Mesothelial cell of epicardium (in vitro differentiated cells): ENCODE results near the gene OPRL1. TPM values are rescaled to one million over a fixed set of nuclear protein-coding genes. Genes with fewer than 3 reads are reported as not detected.
A peak's percentile ranks its signal among the peaks of the same experiment; 100 is the strongest.
"Not testable (repeated sequence)": the region's sequence is repeated elsewhere in the genome, so short reads cannot be mapped to it uniquely, and the experiment has no call there.

Experiments used
- DNase-seq, 2 experiments: peaks; one replicate each; pipeline ENCODE4 v3.0.0; 2021; ENCODE audit warnings: low spot score in 2 of 2; ENCODE audit not compliant: unreplicated experiment in 2 of 2
- H3K27ac Mint-ChIP-seq: 2 replicates; pipeline ENCODE4 v1.8.0; 2021; ENCODE audit warnings: mixed read lengths
- H3K27me3 Mint-ChIP-seq: 2 replicates; pipeline ENCODE4 v1.8.0; 2021; ENCODE audit warnings: low read depth, mixed read lengths
- H3K36me3 Mint-ChIP-seq: 2 replicates; pipeline ENCODE4 v1.8.0; 2021; ENCODE audit warnings: mixed read lengths
- H3K4me1 Mint-ChIP-seq: 2 replicates; pipeline ENCODE4 v1.8.0; 2021; ENCODE audit warnings: mixed read lengths
- H3K4me3 Mint-ChIP-seq: 2 replicates; pipeline ENCODE4 v1.8.0; 2021; ENCODE audit warnings: mild to moderate bottlenecking, moderate library complexity, mixed read lengths
- H3K9me3 Mint-ChIP-seq: 2 replicates; pipeline ENCODE4 v1.8.0; 2021; ENCODE audit warnings: mixed read lengths
- CTCF ChIP-seq: fragments of 200-600 bp; sonication (generic); IDR thresholded peaks from one replicate; pipeline ENCODE4 v1.5.0; 2021; ENCODE audit warnings: antibody characterized with exemption; ENCODE audit not compliant: unreplicated experiment
- total RNA-seq: library from RNA; stranded (reverse); gene quantifications from 3 replicates; pipeline ENCODE4 v1.2.1, GENCODE V29; 2021

Gene OPRL1
- total RNA-seq, 1 donor from 2014 or later, result 2.5 TPM

GRCh38 chr20:64115171-64115911 lies 35.5 kb downstream of the OPRL1 start:
- Mint-ChIP-seq H3K4me3 (no peak overlapping the region), H3K27ac (no peak overlapping the region)
- peak in 1 of 2 experiments; percentile 27 for DNase-seq

GRCh38 chr20:64116016-64116415 lies 36.1 kb downstream of the OPRL1 start:
- Mint-ChIP-seq H3K27ac (no peak overlapping the region), H3K27me3 (peaks cover 7% of the 10 kb centered on the region), H3K4me1 (peaks cover 5% of the 10 kb centered on the region), H3K36me3 (no peaks in the 10 kb centered on the region), H3K4me3 (no peak overlapping the region), H3K9me3 (no peaks in the 10 kb centered on the region)
- no peak for TF ChIP-seq CTCF
- DNase-seq, result peak in 1 of 2 experiments; percentile 34

More at GRCh38 chr20:64115171-64115911, 35.5 kb downstream of the OPRL1 start:
- no peaks in the 10 kb centered on the region for H3K9me3 Mint-ChIP-seq
- no peaks in the 10 kb centered on the region for H3K36me3 Mint-ChIP-seq
- no peak for TF ChIP-seq CTCF
- peaks cover 5% of the 10 kb centered on the region for H3K4me1 Mint-ChIP-seq
- peaks cover 2% of the 10 kb centered on the region for H3K27me3 Mint-ChIP-seq

GRCh38 chr20:64116541-64117431 lies 36.9 kb downstream of the OPRL1 start:
- no peak overlapping the region for H3K27ac Mint-ChIP-seq
- H3K4me3 Mint-ChIP-seq, result no peak overlapping the region
- H3K9me3 Mint-ChIP-seq, result no peaks in the 10 kb centered on the region
- H3K4me1 Mint-ChIP-seq, result peaks cover 5% of the 10 kb centered on the region
- no peaks in the 10 kb centered on the region for H3K36me3 Mint-ChIP-seq
- peak in 1 of 2 experiments; percentile 4 for DNase-seq
- no peak for TF ChIP-seq CTCF
- peaks cover 14% of the 10 kb centered on the region for H3K27me3 Mint-ChIP-seq

GRCh38 chr20:64117432-64117777 lies 37.5 kb downstream of the OPRL1 start:
- not testable (repeated sequence) for H3K9me3 Mint-ChIP-seq, DNase-seq, H3K4me3 Mint-ChIP-seq, H3K4me1 Mint-ChIP-seq, H3K27ac Mint-ChIP-seq, H3K36me3 Mint-ChIP-seq
- peaks cover 21% of the 10 kb centered on the region for H3K27me3 Mint-ChIP-seq

GRCh38 chr20:64119301-64119680 lies 39.4 kb downstream of the OPRL1 start:
- Mint-ChIP-seq H3K4me3 (no peak overlapping the region), H3K4me1 (peaks cover 5% of the 10 kb centered on the region), H3K36me3 (no peaks in the 10 kb centered on the region), H3K27ac (no peak overlapping the region), H3K9me3 (no peaks in the 10 kb centered on the region), H3K27me3 (peaks cover 37% of the 10 kb centered on the region)
- TF ChIP-seq CTCF, result no peak
- peak; percentile 5 to 26 for DNase-seq
